GM23338 (cell line): ENCODE data around the gene DNTTIP2. TPM values are rescaled to one million over a fixed set of nuclear protein-coding genes. Genes with fewer than 3 reads are reported as not detected.

Experiments
- ATAC-seq: fragments of 200-7000 bp; cut with Tn5 transposase; 3 replicates; pipeline ENCODE4 v1.9.1; 2020
- DNase-seq: peaks from one replicate; pipeline ENCODE4 v3.0.0-alpha.2; 2015; ENCODE audit warnings: low spot score
- H2AFZ ChIP-seq: fragments of 200-600 bp; sonication (generic); 2 replicates; pipeline ENCODE4 v1.8.0; 2016; ENCODE audit warnings: antibody characterized with exemption, mild to moderate bottlenecking, moderate library complexity
- H3F3A ChIP-seq: fragments of 200-600 bp; sonication (generic); replicated peaks from 2 replicates; pipeline ENCODE4 v1.8.0; 2017; ENCODE audit warnings: antibody characterized with exemption, mixed run types, low read depth
- H3K27ac ChIP-seq: fragments of 200-600 bp; sonication (generic); 2 replicates; pipeline ENCODE4 v1.6.1; 2016; ENCODE audit warnings: low read depth
- H3K27me3 ChIP-seq: fragments of 200-600 bp; sonication (generic); 2 replicates; pipeline ENCODE4 v1.8.0; 2016; ENCODE audit warnings: mild to moderate bottlenecking, mixed run types, moderate library complexity; ENCODE audit not compliant: insufficient read depth
- H3K36me3 ChIP-seq: fragments of 200-600 bp; sonication (generic); 2 replicates; pipeline ENCODE4 v1.8.0; 2016; ENCODE audit warnings: mild to moderate bottlenecking; ENCODE audit not compliant: insufficient read depth
- H3K4me1 ChIP-seq: fragments of 200-600 bp; sonication (generic); 2 replicates; pipeline ENCODE4 v1.8.0; 2016; ENCODE audit warnings: mild to moderate bottlenecking, moderate library complexity; ENCODE audit not compliant: insufficient read depth
- H3K4me2 ChIP-seq: fragments of 200-600 bp; sonication (generic); 2 replicates; pipeline ENCODE4 v1.7.1; 2017; ENCODE audit warnings: mixed run types
- H3K4me3 ChIP-seq: fragments of 200-600 bp; sonication (generic); 2 replicates; pipeline ENCODE4 v1.6.1; 2016; ENCODE audit warnings: mixed run types
- H3K79me2 ChIP-seq: fragments of 200-600 bp; sonication (generic); replicated peaks from 2 replicates; pipeline ENCODE4 v1.8.0; 2017; ENCODE audit warnings: mild to moderate bottlenecking; ENCODE audit not compliant: insufficient read depth
- H3K9me2 ChIP-seq: fragments of 200-600 bp; sonication (generic); 2 replicates; pipeline ENCODE4 v1.8.0; 2017; ENCODE audit not compliant: insufficient read depth
- H4K20me1 ChIP-seq: fragments of 200-600 bp; sonication (generic); replicated peaks from 2 replicates; pipeline ENCODE4 v1.8.0; 2017; ENCODE audit warnings: mild to moderate bottlenecking; ENCODE audit not compliant: insufficient read depth
- H3K27ac Mint-ChIP-seq: 2 replicates; pipeline ENCODE4 v1.8.0; 2020; ENCODE audit warnings: inconsistent platforms, mild to moderate bottlenecking, moderate library complexity, mixed read lengths
- H3K27me3 Mint-ChIP-seq: 3 replicates; pipeline ENCODE4 v1.8.0; 2022; ENCODE audit warnings: low read depth, mild to moderate bottlenecking, moderate library complexity, mixed read lengths, inconsistent platforms; ENCODE audit not compliant: insufficient read depth, poor library complexity
- H3K36me3 Mint-ChIP-seq: 3 replicates; pipeline ENCODE4 v1.8.0; 2021; ENCODE audit warnings: low read depth, mild to moderate bottlenecking, inconsistent platforms, moderate library complexity, mixed read lengths
- H3K4me1 Mint-ChIP-seq: 3 replicates; pipeline ENCODE4 v1.8.0; 2020; ENCODE audit warnings: mild to moderate bottlenecking, inconsistent platforms, mixed read lengths
- H3K4me3 Mint-ChIP-seq: 3 replicates; pipeline ENCODE4 v1.8.0; 2021; ENCODE audit warnings: moderate library complexity, mild to moderate bottlenecking, inconsistent platforms, mixed read lengths
- H3K9me3 Mint-ChIP-seq: 3 replicates; pipeline ENCODE4 v1.8.0; 2020; ENCODE audit warnings: moderate library complexity, mild to moderate bottlenecking, inconsistent platforms, mixed read lengths
- CREB1 ChIP-seq: fragments of 250-450 bp; sonication (Bioruptor Pico); IDR thresholded peaks from 2 replicates; pipeline ENCODE4 v1.5.0; 2020; ENCODE audit warnings: low read depth, mild to moderate bottlenecking, moderate library complexity
- EZH2 ChIP-seq: fragments of 200-600 bp; sonication (generic); IDR thresholded peaks from one replicate; pipeline ENCODE4 v1.8.0; 2017; ENCODE audit warnings: antibody characterized with exemption, mild to moderate bottlenecking, low read depth; ENCODE audit not compliant: unreplicated experiment
- EZH2phosphoT487 ChIP-seq: fragments of 200-600 bp; sonication (generic); IDR thresholded peaks from one replicate; pipeline ENCODE4 v1.8.1; 2018; ENCODE audit warnings: antibody characterized with exemption; ENCODE audit not compliant: unreplicated experiment
- POLR2AphosphoS5 ChIP-seq: IDR thresholded peaks from 2 replicates; pipeline ENCODE4 v1.6.1; 2016; ENCODE audit warnings: antibody characterized with exemption, low read depth
- STAT1 ChIP-seq: IDR thresholded peaks from one replicate; pipeline ENCODE4 v1.6.1; 2016; ENCODE audit warnings: antibody characterized with exemption; ENCODE audit not compliant: unreplicated experiment
- ZNF114 ChIP-seq: fragments of 250-450 bp; sonication (Bioruptor Pico); IDR thresholded peaks from 2 replicates; pipeline ENCODE4 v1.5.0; 2020; ENCODE audit warnings: mild to moderate bottlenecking, moderate library complexity
- ZNF331 ChIP-seq: fragments of 250-450 bp; sonication (Bioruptor Pico); IDR thresholded peaks from 2 replicates; pipeline ENCODE4 v1.5.0; 2020; ENCODE audit warnings: low read depth, mild to moderate bottlenecking, moderate library complexity
- polyA plus RNA-seq: library from polyadenylated mRNA; unstranded; fragments of >200 nt; fragmentation: Nextera tagmentation; extraction: Ambion mirVana; gene quantifications from 2 replicates; pipeline ENCODE4 v1.2.1, GENCODE V29; 2016
- total RNA-seq: library from RNA; depleted of rRNA; stranded (reverse); fragments of >200 nt; shearing (Covaris generic); gene quantifications from 2 replicates; pipeline ENCODE4 v1.2.3, GENCODE V29; 2014
- TF ChIP-seq, protein P1 (sequence below): IDR thresholded peaks from one replicate; pipeline ENCODE4 v1.6.1; 2018; ENCODE audit warnings: antibody characterized with exemption; ENCODE audit not compliant: unreplicated experiment
- TF ChIP-seq, protein P2 (sequence below): IDR thresholded peaks from 2 replicates; pipeline ENCODE4 v1.6.1; 2016; ENCODE audit warnings: antibody characterized with exemption
- TF ChIP-seq, protein P3 (sequence below), 2 experiments: fragments of 200-600 bp in 1 of 2; sonication (generic) in 1 of 2; conservative IDR thresholded peaks; 2 replicates each; pipeline versions ENCODE4 v1.5.1 to v1.6.1; 2016 to 2017; ENCODE audit warnings: antibody characterized with exemption in 2 of 2, low read depth in 2 of 2, mild to moderate bottlenecking in 2 of 2, moderate library complexity in 1 of 2

Gene DNTTIP2
- total and polyA plus RNA-seq, 2 experiments from 2014 or later: 48.1 to 91.3 TPM

DNA sequence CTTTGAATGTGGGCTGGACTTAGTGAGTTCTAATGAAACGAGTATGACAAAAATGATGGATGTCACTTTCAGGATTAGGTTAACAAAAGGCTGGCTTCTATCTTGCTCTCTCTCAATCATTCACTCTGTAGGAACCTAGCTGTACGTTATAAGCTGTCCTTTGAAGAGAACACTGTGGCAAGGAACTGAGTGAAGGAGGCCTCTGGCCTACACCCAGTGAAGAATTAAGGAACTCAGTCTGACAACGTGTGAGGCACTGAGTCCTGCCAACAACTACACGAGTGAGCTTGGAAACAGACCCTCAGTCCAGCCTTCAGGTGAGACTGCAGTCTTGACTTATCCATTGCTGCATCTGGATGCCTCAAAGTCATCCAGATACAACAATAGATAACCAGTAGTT lies 3.3 kb upstream of the DNTTIP2 start (continued):
- TF ChIP-seq POLR2AphosphoS5: no peak
- no peak for TF ChIP-seq ZNF331 (CRISPR knock-in tag)
- TF ChIP-seq ZNF114 (CRISPR knock-in tag): no peak
- TF ChIP-seq STAT1: no peak
- TF ChIP-seq, protein P1, sequence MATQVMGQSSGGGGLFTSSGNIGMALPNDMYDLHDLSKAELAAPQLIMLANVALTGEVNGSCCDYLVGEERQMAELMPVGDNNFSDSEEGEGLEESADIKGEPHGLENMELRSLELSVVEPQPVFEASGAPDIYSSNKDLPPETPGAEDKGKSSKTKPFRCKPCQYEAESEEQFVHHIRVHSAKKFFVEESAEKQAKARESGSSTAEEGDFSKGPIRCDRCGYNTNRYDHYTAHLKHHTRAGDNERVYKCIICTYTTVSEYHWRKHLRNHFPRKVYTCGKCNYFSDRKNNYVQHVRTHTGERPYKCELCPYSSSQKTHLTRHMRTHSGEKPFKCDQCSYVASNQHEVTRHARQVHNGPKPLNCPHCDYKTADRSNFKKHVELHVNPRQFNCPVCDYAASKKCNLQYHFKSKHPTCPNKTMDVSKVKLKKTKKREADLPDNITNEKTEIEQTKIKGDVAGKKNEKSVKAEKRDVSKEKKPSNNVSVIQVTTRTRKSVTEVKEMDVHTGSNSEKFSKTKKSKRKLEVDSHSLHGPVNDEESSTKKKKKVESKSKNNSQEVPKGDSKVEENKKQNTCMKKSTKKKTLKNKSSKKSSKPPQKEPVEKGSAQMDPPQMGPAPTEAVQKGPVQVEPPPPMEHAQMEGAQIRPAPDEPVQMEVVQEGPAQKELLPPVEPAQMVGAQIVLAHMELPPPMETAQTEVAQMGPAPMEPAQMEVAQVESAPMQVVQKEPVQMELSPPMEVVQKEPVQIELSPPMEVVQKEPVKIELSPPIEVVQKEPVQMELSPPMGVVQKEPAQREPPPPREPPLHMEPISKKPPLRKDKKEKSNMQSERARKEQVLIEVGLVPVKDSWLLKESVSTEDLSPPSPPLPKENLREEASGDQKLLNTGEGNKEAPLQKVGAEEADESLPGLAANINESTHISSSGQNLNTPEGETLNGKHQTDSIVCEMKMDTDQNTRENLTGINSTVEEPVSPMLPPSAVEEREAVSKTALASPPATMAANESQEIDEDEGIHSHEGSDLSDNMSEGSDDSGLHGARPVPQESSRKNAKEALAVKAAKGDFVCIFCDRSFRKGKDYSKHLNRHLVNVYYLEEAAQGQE: no peak

DNA sequence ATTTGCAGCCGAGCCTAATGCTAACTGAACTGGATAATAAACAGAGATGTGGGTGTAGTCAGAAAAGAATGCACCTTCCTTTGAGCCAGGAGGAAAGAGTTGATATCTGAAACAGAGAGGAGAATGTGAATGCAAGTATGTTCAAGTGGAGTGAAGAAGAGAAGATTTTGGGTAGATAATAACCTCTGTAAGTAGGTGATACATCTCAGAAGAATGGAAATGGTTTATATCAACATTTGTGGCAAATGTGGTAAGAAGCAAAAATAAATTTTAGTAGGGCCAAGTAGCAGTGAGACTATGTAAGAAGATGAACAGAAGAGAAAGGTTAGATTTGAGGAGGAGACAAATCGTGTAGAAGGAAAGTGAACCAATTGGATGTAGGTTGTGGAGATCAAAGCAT lies 1.7 kb upstream of the DNTTIP2 start:
- TF ChIP-seq EZH2 (no peak), STAT1 (no peak), CREB1 (CRISPR knock-in tag) (no peak), EZH2phosphoT487 (no peak)
- TF ChIP-seq, protein P2, sequence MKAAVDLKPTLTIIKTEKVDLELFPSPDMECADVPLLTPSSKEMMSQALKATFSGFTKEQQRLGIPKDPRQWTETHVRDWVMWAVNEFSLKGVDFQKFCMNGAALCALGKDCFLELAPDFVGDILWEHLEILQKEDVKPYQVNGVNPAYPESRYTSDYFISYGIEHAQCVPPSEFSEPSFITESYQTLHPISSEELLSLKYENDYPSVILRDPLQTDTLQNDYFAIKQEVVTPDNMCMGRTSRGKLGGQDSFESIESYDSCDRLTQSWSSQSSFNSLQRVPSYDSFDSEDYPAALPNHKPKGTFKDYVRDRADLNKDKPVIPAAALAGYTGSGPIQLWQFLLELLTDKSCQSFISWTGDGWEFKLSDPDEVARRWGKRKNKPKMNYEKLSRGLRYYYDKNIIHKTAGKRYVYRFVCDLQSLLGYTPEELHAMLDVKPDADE: no peak
- Mint-ChIP-seq H3K4me3 (peak overlapping the region; percentile 18; the same call in 1 of the 3 replicates), H3K27ac (no peak overlapping the region), H3K36me3 (peaks cover 19% of the 10 kb centered on the region), H3K9me3 (no peaks in the 10 kb centered on the region), H3K4me1 (peaks cover 13% of the 10 kb centered on the region), H3K27me3 (peaks cover 4% of the 10 kb centered on the region)
- H3K79me2 ChIP-seq: peaks cover 30% of the 10 kb centered on the region
- H4K20me1 ChIP-seq: peaks cover 12% of the 10 kb centered on the region
- H3K4me2 ChIP-seq: no peak overlapping the region
- no peaks in the 10 kb centered on the region for H3K27me3 ChIP-seq
- DNase-seq (no peak), ATAC-seq (no peak)
- H2AFZ ChIP-seq: no peak overlapping the region
- no peaks in the 10 kb centered on the region for H3K9me2 ChIP-seq
- H3F3A ChIP-seq: no peaks in the 10 kb centered on the region
- peaks cover 15% of the 10 kb centered on the region for H3K36me3 ChIP-seq
- peaks cover 12% of the 10 kb centered on the region for H3K4me1 ChIP-seq
- no peak overlapping the region for H3K27ac ChIP-seq
- no peak overlapping the region for H3K4me3 ChIP-seq

DNA sequence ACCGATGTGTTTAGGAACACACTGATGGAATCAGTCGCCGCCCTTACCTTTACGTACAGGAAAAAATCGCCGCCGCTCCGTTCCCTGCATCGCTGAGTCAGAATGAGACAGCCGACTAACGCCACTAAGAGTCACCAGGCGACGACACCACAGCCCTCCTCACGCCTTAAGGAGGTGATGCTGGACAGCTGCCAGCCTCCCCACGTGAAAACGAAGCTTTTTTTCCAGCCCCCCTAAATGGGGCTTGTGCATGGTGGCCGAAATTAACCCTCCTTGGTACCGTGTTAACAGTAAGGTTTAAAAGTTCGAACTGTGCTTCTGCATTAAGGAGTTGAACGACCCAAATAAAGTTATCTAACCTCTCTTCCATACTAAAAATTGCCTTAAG lies 511 bp downstream of the DNTTIP2 start:
- Mint-ChIP-seq H3K4me1 (peaks cover 13% of the 10 kb centered on the region), H3K27me3 (peaks cover 2% of the 10 kb centered on the region), H3K9me3 (no peaks in the 10 kb centered on the region), H3K27ac (peak overlapping the region; percentile 100), H3K36me3 (peaks cover 40% of the 10 kb centered on the region), H3K4me3 (peak overlapping the region; percentile 88)
- peaks cover 12% of the 10 kb centered on the region for H3K4me1 ChIP-seq
- H3K27ac ChIP-seq: peak overlapping the region; percentile 82
- H3K9me2 ChIP-seq: no peaks in the 10 kb centered on the region
- DNase-seq (peak; percentile 36), ATAC-seq (peak; percentile 18)
- peak overlapping the region; percentile 99 for H3K4me3 ChIP-seq
- peaks cover 22% of the 10 kb centered on the region for H4K20me1 ChIP-seq
- H3K36me3 ChIP-seq: peaks cover 31% of the 10 kb centered on the region
- H2AFZ ChIP-seq: peak overlapping the region; percentile 34
- H3K79me2 ChIP-seq: peaks cover 35% of the 10 kb centered on the region
- 0 out of 2 replicates have a peak, but pooled peaks cover 5% of the 10 kb centered on the region for H3F3A ChIP-seq
- H3K27me3 ChIP-seq: no peaks in the 10 kb centered on the region
- peak overlapping the region; percentile 85 for H3K4me2 ChIP-seq
- no peak for TF ChIP-seq ZNF331 (CRISPR knock-in tag)
- TF ChIP-seq, protein P3, sequence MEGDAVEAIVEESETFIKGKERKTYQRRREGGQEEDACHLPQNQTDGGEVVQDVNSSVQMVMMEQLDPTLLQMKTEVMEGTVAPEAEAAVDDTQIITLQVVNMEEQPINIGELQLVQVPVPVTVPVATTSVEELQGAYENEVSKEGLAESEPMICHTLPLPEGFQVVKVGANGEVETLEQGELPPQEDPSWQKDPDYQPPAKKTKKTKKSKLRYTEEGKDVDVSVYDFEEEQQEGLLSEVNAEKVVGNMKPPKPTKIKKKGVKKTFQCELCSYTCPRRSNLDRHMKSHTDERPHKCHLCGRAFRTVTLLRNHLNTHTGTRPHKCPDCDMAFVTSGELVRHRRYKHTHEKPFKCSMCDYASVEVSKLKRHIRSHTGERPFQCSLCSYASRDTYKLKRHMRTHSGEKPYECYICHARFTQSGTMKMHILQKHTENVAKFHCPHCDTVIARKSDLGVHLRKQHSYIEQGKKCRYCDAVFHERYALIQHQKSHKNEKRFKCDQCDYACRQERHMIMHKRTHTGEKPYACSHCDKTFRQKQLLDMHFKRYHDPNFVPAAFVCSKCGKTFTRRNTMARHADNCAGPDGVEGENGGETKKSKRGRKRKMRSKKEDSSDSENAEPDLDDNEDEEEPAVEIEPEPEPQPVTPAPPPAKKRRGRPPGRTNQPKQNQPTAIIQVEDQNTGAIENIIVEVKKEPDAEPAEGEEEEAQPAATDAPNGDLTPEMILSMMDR (conservative IDR thresholded peaks at IDR 0.05; ENCODE audit: low read depth in 2 of 2): no peak
